Loucy (cell line): ENCODE data around the gene MYO1E.

Experiments used
- H2AFZ ChIP-seq: fragments of 200-600 bp; sonication (generic); 2 replicates; pipeline ENCODE4 v1.6.0; 2016; ENCODE audit warnings: antibody characterized with exemption, mild to moderate bottlenecking, low read length, moderate library complexity
- H3F3A ChIP-seq: fragments of 200-600 bp; 2 replicates; pipeline ENCODE4 v1.6.0; 2016; ENCODE audit warnings: antibody characterized with exemption, low read depth, mild to moderate bottlenecking
- H3K27me3 ChIP-seq: fragments of 200-600 bp; sonication (generic); 2 replicates; pipeline ENCODE4 v1.6.1; 2014; ENCODE audit warnings: low read length, mild to moderate bottlenecking; ENCODE audit not compliant: insufficient read depth, poor library complexity, severe bottlenecking
- H3K36me3 ChIP-seq: fragments of 200-600 bp; sonication (generic); 2 replicates; pipeline ENCODE4 v1.6.1; 2016; ENCODE audit warnings: low read length; ENCODE audit not compliant: insufficient read depth
- H3K4me1 ChIP-seq: fragments of 200-600 bp; sonication (generic); 2 replicates; pipeline ENCODE4 v1.5.1; 2014; ENCODE audit warnings: low read length, mild to moderate bottlenecking; ENCODE audit not compliant: insufficient read depth, poor library complexity, severe bottlenecking
- H3K4me2 ChIP-seq: fragments of 200-600 bp; sonication (generic); 2 replicates; pipeline ENCODE4 v1.6.0; 2014; ENCODE audit warnings: antibody characterized with exemption, low read length, low read depth, mild to moderate bottlenecking; ENCODE audit not compliant: poor library complexity, severe bottlenecking
- H3K4me3 ChIP-seq: fragments of 200-600 bp; sonication (generic); 2 replicates; pipeline ENCODE4 v1.5.1; 2014; ENCODE audit warnings: low read length, mild to moderate bottlenecking, mixed read lengths; ENCODE audit not compliant: poor library complexity, severe bottlenecking
- H3K79me2 ChIP-seq: fragments of 200-600 bp; sonication (generic); 2 replicates; pipeline ENCODE4 v1.6.1; 2014; ENCODE audit warnings: low read length; ENCODE audit not compliant: insufficient read depth
- H3K9ac ChIP-seq: fragments of 200-600 bp; sonication (generic); 2 replicates; pipeline ENCODE4 v1.6.0; 2014; ENCODE audit warnings: mild to moderate bottlenecking, low read depth, low read length, moderate library complexity; ENCODE audit not compliant: poor library complexity, severe bottlenecking
- H3K9me2 ChIP-seq: fragments of 200-600 bp; sonication (generic); replicated peaks from 2 replicates; pipeline ENCODE4 v1.6.1; 2016; ENCODE audit warnings: low read depth, low read length, mixed read lengths
- H3K9me3 ChIP-seq: fragments of 200-600 bp; sonication (generic); 2 replicates; pipeline ENCODE4 v1.6.1; 2014; ENCODE audit warnings: mild to moderate bottlenecking, antibody characterized with exemption, low read length, low read depth; ENCODE audit not compliant: insufficient read depth
- H4K20me1 ChIP-seq: fragments of 200-600 bp; sonication (generic); 2 replicates; pipeline ENCODE4 v1.6.0; 2014; ENCODE audit warnings: antibody characterized with exemption, low read length, mild to moderate bottlenecking; ENCODE audit not compliant: insufficient read depth, poor library complexity, severe bottlenecking
- CTCF ChIP-seq: fragments of 200-600 bp; sonication (generic); conservative IDR thresholded peaks from 2 replicates; pipeline ENCODE4 v1.5.1; 2014; ENCODE audit warnings: mild to moderate bottlenecking, antibody characterized with exemption, low read length
- EZH2phosphoT487 ChIP-seq: fragments of 200-600 bp; IDR thresholded peaks from 2 replicates; pipeline ENCODE4 v1.6.1; 2018; ENCODE audit warnings: antibody characterized with exemption, mild to moderate bottlenecking, moderate library complexity, borderline replicate concordance

MYO1E gene

DNA sequence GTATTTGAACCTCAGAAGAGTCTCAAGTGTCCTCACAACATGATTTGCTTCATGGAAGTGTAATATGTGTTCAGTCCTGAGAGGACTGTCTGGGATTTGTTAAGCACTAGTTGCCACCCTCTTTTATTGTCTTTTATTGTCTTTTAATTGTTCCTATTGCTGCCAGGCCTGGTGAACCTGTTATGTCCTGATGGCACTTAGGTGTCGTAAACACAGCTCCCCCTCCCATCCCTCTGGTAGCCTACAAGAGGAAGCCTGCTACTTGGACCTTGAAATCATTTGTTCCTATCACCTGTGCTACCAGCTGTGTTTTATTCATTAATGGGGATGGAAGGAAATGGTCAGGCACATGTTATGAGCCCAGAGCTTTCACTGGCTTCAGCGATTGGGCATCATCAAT lies 248.4 kb downstream of the MYO1E start:
- Histone ChIP-seq H3K4me3 (no peak overlapping the region), H3K4me2 (no peak overlapping the region), H3K36me3 (peaks cover 76% of the 10 kb centered on the region), H3F3A (no peaks in the 10 kb centered on the region), H3K9me3 (no peaks in the 10 kb centered on the region), H3K79me2 (peaks cover 87% of the 10 kb centered on the region), H4K20me1 (no peaks in the 10 kb centered on the region), H2AFZ (no peak overlapping the region), H3K4me1 (no peaks in the 10 kb centered on the region), H3K9me2 (no peaks in the 10 kb centered on the region), H3K9ac (no peak overlapping the region), H3K27me3 (no peaks in the 10 kb centered on the region)
- TF ChIP-seq EZH2phosphoT487 (no peak), CTCF (no peak)

- H3K36me3 ChIP-seq = peaks cover 90% of the 10 kb centered on the region
These were observed 251.7 kb downstream of the MYO1E start for GRCh38 chr15:59120937-59121336.

GRCh38 chr15:59119625-59120024 lies 253.0 kb downstream of the MYO1E start:
- Histone ChIP-seq H3K27me3 (no peaks in the 10 kb centered on the region), H3K79me2 (peaks cover 79% of the 10 kb centered on the region), H3K9me3 (no peaks in the 10 kb centered on the region), H3K4me2 (no peak overlapping the region), H3K4me1 (no peaks in the 10 kb centered on the region), H3K9ac (no peak overlapping the region), H3F3A (no peaks in the 10 kb centered on the region), H3K9me2 (no peaks in the 10 kb centered on the region), H2AFZ (no peak overlapping the region), H3K4me3 (no peak overlapping the region), H3K36me3 (peaks cover 90% of the 10 kb centered on the region), H4K20me1 (peaks cover 3% of the 10 kb centered on the region)
- no peak for TF ChIP-seq CTCF

More at GRCh38 chr15:59120937-59121336, 251.7 kb downstream of the MYO1E start:
- Histone ChIP-seq H3K27me3 (no peaks in the 10 kb centered on the region), H3K9ac (no peak overlapping the region), H3K9me3 (no peaks in the 10 kb centered on the region), H3K9me2 (no peaks in the 10 kb centered on the region), H3K4me3 (no peak overlapping the region), H3F3A (no peaks in the 10 kb centered on the region), H3K4me2 (no peak overlapping the region), H3K79me2 (peaks cover 83% of the 10 kb centered on the region), H3K4me1 (no peaks in the 10 kb centered on the region), H2AFZ (no peak overlapping the region), H4K20me1 (peaks cover 3% of the 10 kb centered on the region)
- TF ChIP-seq EZH2phosphoT487 (no peak), CTCF (no peak)
